Thyroid gland (tissue), 4 donors: ENCODE data around the gene PRKCA. TPM values are rescaled to one million over a fixed set of nuclear protein-coding genes. Genes with fewer than 3 reads are reported as not detected.

Experiments used
- DNase-seq, 2 donors: peaks; one replicate each; pipeline ENCODE4 v3.0.0-alpha.2; 2019
- H3K27ac ChIP-seq, 3 donors: fragments of 200-600 bp; sonication (generic); 1 replicate in 2 of 3; 2 replicates in 1 of 3; pipeline ENCODE4 v1.5.1; 2016 to 2019; ENCODE audit warnings: mild to moderate bottlenecking in 1 of 3, moderate library complexity in 1 of 3
- H3K27me3 ChIP-seq: fragments of 200-600 bp; sonication (generic); one replicate; pipeline ENCODE4 v1.5.1; 2019
- H3K36me3 ChIP-seq, 2 donors: fragments of 200-600 bp; sonication (generic); one replicate each; pipeline ENCODE4 v1.5.1; 2016 to 2019
- H3K4me1 ChIP-seq, 2 donors: fragments of 200-600 bp; sonication (generic); one replicate each; pipeline ENCODE4 v1.5.1; 2017 to 2019
- H3K4me3 ChIP-seq, 3 donors: fragments of 200-600 bp; sonication (generic); replicated peaks in 1 of 3; 1 replicate in 2 of 3; 2 replicates in 1 of 3; pipeline ENCODE4 v1.5.1; 2016; ENCODE audit warnings: mild to moderate bottlenecking in 1 of 3
- H3K9me3 ChIP-seq: fragments of 200-600 bp; sonication (generic); one replicate; pipeline ENCODE4 v1.5.1; 2017
- POLR2A ChIP-seq, 2 donors: fragments of 450-650 bp; IDR thresholded peaks; one replicate each; pipeline ENCODE4 v1.6.1; 2017; ENCODE audit warnings: antibody characterized with exemption in 2 of 2, mild to moderate bottlenecking in 2 of 2, moderate library complexity in 1 of 2
- WGBS, 2 donors: methylation state at CpG; one replicate each; pipeline ENCODE4 v1.1.5; 2017; 5-methylcytosine and 5-hydroxymethylcytosine counted together
- intact Hi-C: fragments of 100-400 bp; cut with DNase I; formaldehyde crosslinking; loops from one replicate; pipeline ENCODE4 v1.15.1; 2023
- total RNA-seq, 4 donors: library from RNA; depleted of rRNA; stranded (reverse); fragments of >200 nt; gene quantifications; one replicate each; pipeline ENCODE4 v1.2.3, GENCODE V29; 2016
- TF ChIP-seq, protein P1 (sequence below), 6 experiments: fragments of 200-600 bp in 3 of 6; fragments of 450-650 bp in 3 of 6; sonication (generic) in 3 of 6; IDR thresholded peaks; one replicate each; pipeline ENCODE4 v1.5.1; 2016 to 2019; ENCODE audit warnings: antibody characterized with exemption in 6 of 6, mild to moderate bottlenecking in 2 of 6, inconsistent platforms in 1 of 6, moderate library complexity in 1 of 6

Gene PRKCA
- total RNA-seq, 4 donors from 2014 or later = 6.7 to 24.2 (median 15.3) TPM

DNA sequence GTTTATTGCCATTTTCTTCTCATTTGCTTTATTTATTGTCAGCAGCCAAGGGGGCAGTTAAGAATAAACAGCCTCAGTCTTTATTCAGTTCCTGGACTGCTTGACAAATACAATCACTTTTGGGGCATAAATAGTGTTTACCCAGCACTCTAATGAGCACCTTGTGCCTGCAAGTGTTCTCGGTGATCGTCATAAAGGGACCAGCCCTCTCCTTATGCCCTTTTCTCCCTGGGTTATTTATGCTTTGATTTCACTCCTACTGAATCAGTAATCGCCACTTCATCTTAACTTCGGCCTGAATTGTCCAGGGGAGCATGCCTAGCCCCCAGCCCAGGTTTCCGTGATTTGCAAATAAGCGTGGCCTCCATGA lies 476.8 kb downstream of the PRKCA start:
- intact Hi-C loops = no loop called here
- H3K27ac ChIP-seq = no peak overlapping the region
- no peaks in the 10 kb centered on the region for H3K9me3 ChIP-seq
- DNase-seq = no peak
- TF ChIP-seq, protein P1, sequence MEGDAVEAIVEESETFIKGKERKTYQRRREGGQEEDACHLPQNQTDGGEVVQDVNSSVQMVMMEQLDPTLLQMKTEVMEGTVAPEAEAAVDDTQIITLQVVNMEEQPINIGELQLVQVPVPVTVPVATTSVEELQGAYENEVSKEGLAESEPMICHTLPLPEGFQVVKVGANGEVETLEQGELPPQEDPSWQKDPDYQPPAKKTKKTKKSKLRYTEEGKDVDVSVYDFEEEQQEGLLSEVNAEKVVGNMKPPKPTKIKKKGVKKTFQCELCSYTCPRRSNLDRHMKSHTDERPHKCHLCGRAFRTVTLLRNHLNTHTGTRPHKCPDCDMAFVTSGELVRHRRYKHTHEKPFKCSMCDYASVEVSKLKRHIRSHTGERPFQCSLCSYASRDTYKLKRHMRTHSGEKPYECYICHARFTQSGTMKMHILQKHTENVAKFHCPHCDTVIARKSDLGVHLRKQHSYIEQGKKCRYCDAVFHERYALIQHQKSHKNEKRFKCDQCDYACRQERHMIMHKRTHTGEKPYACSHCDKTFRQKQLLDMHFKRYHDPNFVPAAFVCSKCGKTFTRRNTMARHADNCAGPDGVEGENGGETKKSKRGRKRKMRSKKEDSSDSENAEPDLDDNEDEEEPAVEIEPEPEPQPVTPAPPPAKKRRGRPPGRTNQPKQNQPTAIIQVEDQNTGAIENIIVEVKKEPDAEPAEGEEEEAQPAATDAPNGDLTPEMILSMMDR (IDR thresholded peaks at IDR 0.05) = no peak
- TF ChIP-seq POLR2A (IDR thresholded peaks at IDR 0.05) = no peak
- no peaks in the 10 kb centered on the region for H3K36me3 ChIP-seq
- H3K4me1 ChIP-seq = peaks cover 32 to 37% of the 10 kb centered on the region in 2 donors
- H3K4me3 ChIP-seq = no peak overlapping the region
- 76 to 86% methylated on average over 6 of the region's 6 CpGs for WGBS, 2 donors
- H3K27me3 ChIP-seq = no peaks in the 10 kb centered on the region

DNA sequence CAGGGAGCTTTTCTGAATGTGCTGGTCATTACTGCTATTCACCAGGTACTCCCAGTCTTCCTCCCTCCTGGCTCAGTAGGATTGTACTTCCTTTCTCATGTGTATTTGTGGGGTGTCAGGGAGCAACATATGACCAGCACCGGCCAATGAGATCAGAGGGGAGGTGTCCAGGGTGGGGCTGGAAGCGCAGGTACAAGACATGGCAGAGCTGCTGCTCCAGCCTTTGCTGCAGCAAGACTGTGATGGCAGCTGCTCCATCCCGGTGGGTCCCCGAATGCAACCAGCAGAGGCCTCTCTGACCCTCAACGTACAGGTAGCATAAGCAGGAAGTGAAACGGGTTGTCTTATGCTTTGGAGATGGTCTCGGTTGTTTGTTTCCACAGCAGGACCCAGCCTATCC lies 478.7 kb downstream of the PRKCA start:
- H3K36me3 ChIP-seq = no peaks in the 10 kb centered on the region
- peaks cover 13 to 22% of the 10 kb centered on the region in 2 donors for H3K4me1 ChIP-seq
- no peak for TF ChIP-seq POLR2A (IDR thresholded peaks at IDR 0.05)
- TF ChIP-seq, protein P1 (IDR thresholded peaks at IDR 0.05) = no peak
- H3K4me3 ChIP-seq = no peak overlapping the region
- H3K27me3 ChIP-seq = no peaks in the 10 kb centered on the region
- DNase-seq = no peak
- intact Hi-C loops = no loop called here
- no peaks in the 10 kb centered on the region for H3K9me3 ChIP-seq
- H3K27ac ChIP-seq = no peak overlapping the region
- 89 to 95% methylated on average over 7 of the region's 7 CpGs for WGBS, 2 donors

DNA sequence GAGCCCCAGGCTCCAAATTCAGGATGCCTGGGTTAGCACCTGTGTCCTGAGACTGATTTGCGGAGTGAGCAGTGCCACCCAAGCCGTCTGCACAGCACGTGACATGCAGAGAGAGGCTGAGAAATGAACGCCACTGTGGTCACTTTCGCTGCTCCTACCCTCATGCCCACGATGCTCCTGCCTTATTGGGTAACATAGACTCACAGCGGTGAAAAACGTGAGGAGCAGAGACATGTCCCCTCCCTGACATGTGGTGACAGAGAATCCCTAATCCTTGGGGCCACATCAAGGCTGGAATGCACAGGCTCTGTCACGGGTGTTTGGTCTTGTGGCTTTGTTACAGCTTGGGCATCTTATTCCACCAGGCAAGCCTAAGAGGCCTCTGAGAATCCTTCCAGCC lies 480.4 kb downstream of the PRKCA start:
- H3K4me1 ChIP-seq = peaks cover 0 to 6% of the 10 kb centered on the region in 2 donors
- intact Hi-C loops = no loop called here
- no peak for DNase-seq
- 91 to 94% methylated on average over 9 of the region's 9 CpGs for WGBS, 2 donors
- H3K27ac ChIP-seq = no peak overlapping the region
- TF ChIP-seq, protein P1 (IDR thresholded peaks at IDR 0.05) = no peak
- no peak overlapping the region for H3K4me3 ChIP-seq
- no peaks in the 10 kb centered on the region for H3K9me3 ChIP-seq
- no peaks in the 10 kb centered on the region for H3K27me3 ChIP-seq
- no peaks in the 10 kb centered on the region for H3K36me3 ChIP-seq

DNA sequence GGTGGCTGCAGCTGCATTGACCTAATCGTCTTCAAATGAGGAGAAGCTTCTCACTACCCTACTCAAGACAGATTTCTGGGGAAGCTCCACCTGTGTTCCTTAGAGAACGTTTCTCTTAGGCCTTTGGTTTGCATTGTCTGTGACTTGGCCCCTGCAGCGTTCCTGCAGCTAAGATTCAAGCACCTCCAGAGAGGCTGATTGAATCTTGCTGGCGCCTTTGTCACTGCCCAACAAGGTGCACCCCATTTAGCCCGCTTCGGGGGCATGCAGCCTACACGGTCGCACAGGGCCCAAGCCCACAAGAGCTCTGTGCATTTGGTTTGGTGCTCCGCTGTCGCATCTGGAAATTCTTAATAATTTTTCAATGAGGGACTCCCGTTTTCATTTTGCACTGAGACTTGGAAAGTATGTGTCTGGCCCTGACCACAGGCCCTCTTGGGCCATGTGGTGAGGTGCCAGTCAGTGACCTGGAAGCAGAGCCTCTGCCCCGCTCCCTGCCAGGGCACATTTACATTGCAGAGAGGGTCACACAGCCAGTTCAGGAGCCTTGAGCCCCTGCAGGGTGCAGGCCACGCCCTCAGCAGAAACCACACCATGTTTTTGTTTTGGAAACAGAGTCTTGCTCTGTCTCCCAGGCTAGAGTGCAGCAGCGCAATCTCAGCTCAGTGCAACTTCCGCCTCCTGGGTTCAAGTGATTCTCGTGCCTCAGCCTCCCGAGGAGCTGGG lies 481.4 kb downstream of the PRKCA start:
- Histone ChIP-seq H3K4me3 (no peak overlapping the region), H3K27ac (no peak overlapping the region), H3K9me3 (no peaks in the 10 kb centered on the region), H3K4me1 (peaks cover 0 to 4% of the 10 kb centered on the region in 2 donors), H3K36me3 (no peaks in the 10 kb centered on the region), H3K27me3 (no peaks in the 10 kb centered on the region)
- WGBS, 2 donors = 90 to 93% methylated on average over 17 of the region's 17 CpGs
- DNase-seq = no peak
- TF ChIP-seq, protein P1 (IDR thresholded peaks at IDR 0.05) = no peak
- no peak for TF ChIP-seq POLR2A (IDR thresholded peaks at IDR 0.05)
- intact Hi-C loops = no loop called here

DNA sequence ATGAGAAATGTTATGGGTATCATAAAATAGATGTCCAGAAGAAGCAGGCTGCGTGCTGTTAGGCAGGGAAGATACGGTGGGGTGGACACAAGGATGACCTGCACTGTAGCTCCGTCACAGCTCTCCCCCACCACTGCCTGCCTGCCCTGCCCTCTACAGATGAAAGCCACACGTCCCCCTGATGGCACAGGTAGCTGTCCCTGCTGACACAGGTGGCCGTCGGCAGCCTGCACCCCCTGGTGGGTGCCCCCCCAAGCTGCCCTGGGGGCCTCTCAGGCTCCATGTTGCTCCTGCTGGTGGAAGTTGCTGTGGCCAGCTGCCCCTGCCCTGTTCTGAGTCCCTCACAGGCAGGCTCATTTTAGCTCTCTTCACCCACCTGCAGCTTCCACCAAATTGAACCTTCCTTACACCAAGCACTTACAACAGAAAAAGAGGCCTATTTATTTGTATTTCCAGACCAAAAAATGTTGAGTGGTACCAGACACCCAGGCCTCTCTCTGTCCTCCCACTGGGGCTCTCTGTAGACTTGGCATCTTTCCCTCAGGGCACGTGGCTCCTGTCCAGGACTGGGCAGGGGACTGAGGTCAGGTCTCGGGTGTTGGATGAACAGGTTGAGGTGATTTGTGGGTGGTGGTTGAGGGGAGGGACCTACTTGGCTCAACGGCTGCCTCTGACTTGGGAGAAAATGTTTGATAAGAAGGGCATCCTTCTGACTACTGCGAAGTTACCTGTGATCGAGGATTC lies 482.4 kb downstream of the PRKCA start:
- H3K27ac ChIP-seq = no peak overlapping the region
- no peak overlapping the region for H3K4me3 ChIP-seq
- peak; percentile 51 to 57 for DNase-seq
- intact Hi-C loops = no loop called here
- 67 to 74% methylated on average over 11 of the region's 11 CpGs for WGBS, 2 donors
- H3K27me3 ChIP-seq = no peaks in the 10 kb centered on the region
- TF ChIP-seq POLR2A (IDR thresholded peaks at IDR 0.05) = no peak
- TF ChIP-seq, protein P1 (IDR thresholded peaks at IDR 0.05) = no peak
- no peaks in the 10 kb centered on the region for H3K9me3 ChIP-seq
- H3K36me3 ChIP-seq = no peaks in the 10 kb centered on the region
- H3K4me1 ChIP-seq = peaks cover 0 to 4% of the 10 kb centered on the region in 2 donors
